Stimulated activated CD4-positive, alpha-beta T cell treated with anti-CD3 and anti-CD28 coated beads, Interleukin-1b, Interleukin-23, amount 100 ng/mL, for 1 hour (primary cell): Measurements from ENCODE around the gene ZDHHC11B.

ENCODE experiments used
- DNase-seq, 2 donors: peaks; one replicate each; pipeline ENCODE4 v3.0.0-alpha.2; 2020; ENCODE audit warnings: low read depth in 2 of 2

ZDHHC11B gene

GRCh38 chr5:660491-661030 is 124.0 kb downstream of the ZDHHC11B start:
- no peak for DNase-seq
